H4 (cell line): ENCODE data around the gene IER3. TPM values are rescaled to one million over a fixed set of nuclear protein-coding genes. Genes with fewer than 3 reads are reported as not detected.
"Not testable (repeated sequence)": the region's sequence is repeated elsewhere in the genome, so short reads cannot be mapped to it uniquely, and the experiment has no call there.

ENCODE experiments used
- DNase-seq: peaks from one replicate; pipeline ENCODE4 v3.0.0-alpha.2; 2015; ENCODE audit warnings: low spot score
- total RNA-seq: library from RNA; depleted of rRNA; stranded (reverse); fragments of >200 nt; shearing (Covaris generic); gene quantifications from 2 replicates; pipeline ENCODE4 v1.2.3, GENCODE V29; 2014

The IER3 gene
- total RNA-seq, 1 experiment from 2014 or later = 53.1 TPM

DNA sequence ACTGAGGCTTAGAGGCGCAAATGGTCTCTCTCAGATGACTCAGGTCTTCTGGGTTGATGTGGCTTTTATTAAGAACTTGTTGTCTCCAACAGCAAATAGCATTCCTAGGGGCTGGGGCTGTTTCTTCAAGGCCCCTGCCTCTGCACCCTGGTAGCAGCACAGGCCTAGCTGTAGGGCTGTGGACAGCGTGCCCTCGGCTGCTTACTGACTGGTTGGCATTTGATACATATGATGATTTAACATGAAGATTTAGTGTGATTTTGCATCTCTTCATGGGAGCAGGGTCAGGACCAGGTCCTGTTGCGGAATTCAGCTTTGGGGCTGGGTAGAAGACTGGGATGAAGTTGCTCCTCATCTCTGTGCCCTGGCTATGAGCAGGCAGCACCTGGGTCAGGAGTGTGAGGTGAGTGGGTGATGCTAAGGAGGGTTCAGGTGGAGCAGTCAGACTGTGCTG is 24.3 kb upstream of the IER3 start:
- no peak for DNase-seq

DNA sequence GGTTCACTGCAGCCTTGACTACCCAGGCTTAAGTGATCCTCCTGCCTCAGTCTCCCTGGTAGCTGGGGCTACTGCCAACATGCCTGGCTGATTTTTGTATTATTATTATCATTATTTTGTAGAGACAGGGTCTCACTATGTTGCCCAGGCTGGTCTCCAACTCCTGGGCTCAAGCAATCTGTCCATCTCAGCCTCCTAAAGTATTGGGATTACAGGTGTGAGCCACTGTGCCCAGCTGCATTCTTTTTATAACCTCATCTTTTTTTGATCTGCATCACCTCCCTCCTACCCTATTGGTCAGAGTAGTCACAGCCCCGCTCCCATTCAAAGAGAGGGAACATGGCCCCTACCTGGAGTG is 23.6 kb upstream of the IER3 start:
- DNase-seq = no peak

GRCh38 chr6:30767158-30767943 is 23.0 kb upstream of the IER3 start:
- DNase-seq = no peak

- DNase-seq = no peak
Measured at GRCh38 chr6:30766461-30767157, 22.3 kb upstream of the IER3 start.

- not testable (repeated sequence) for DNase-seq
Measured at GRCh38 chr6:30765495-30765894, 21.1 kb upstream of the IER3 start.

GRCh38 chr6:30764490-30765043 is 20.2 kb upstream of the IER3 start:
- DNase-seq = not testable (repeated sequence)

DNA sequence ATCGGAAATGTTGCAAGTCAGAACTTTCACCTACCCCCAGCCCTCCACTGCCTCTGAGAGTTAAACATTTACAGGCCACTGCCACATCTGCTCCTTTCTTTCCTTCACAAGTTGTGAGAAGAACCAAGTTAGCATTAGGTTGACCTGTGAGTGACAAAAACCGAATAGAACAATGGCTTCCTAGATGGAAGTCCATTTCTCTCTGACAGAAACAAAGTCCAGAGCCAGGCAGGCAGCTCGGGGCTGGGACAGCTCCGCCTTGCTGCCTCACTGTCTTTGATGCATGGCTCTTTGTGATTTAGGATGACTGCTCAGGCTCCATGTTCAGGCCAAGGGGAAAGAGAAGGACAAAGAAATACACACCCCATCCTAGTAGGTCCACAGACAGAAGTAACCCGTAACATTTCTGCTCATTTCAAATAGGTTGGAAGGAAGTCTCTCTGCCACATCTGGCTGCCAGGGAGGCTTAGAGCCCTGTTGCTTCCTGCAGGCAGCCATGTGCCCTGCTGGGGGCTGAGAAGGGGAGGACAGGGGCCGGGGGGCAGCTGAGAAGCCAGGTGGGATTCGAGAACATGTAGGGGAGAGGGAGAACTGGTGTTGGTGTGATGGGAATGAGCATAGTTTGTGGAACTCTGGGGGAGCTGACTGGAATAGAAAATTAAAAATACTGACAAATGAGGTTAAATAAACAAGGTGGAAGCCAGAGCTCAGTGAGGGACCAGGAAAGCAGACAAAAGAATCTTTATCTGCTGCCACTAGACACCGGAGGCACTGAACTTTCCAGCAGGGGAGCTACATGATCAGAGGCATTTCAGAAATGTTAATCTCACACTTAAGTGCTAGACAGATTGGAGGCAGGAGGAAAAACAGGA is 19.5 kb upstream of the IER3 start:
- peak; percentile 80 for DNase-seq

- DNase-seq = no peak
Measured at GRCh38 chr6:30763155-30763617, 18.8 kb upstream of the IER3 start.

DNA sequence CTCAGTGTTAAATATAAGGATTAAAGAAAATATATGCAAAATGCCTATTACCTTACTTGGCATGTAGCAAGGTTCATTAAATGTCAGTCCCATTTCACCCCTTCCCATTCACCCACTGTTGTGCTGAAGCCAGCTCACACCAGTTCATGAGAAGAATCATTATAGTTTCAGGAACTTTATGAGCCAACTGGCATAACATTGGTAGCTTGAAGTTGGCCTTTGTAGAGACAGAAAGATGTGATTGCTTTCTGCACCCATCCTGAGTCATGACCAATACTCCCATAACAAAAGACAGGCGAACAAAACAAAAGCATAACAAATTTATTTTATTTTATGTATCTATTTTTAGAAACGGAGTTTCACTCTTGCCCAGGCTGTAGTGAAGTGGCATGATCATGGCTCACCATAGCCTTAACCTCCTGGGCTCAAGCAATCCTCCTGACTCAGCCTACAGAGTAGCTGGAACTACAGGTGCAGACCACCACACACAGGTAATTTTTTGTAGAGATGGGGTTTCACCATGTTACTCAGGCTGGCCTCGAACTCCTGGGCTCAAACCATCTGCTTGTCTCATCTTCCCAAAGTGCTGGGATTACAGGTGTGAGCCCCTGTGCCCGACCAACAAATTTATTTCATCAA is 17.6 kb upstream of the IER3 start:
- no peak for DNase-seq

- DNase-seq = no peak
Measured at GRCh38 chr6:30760549-30760948, 16.2 kb upstream of the IER3 start.

GRCh38 chr6:30759575-30760239 is 15.4 kb upstream of the IER3 start:
- peak; percentile 73 for DNase-seq

GRCh38 chr6:30757261-30757904 is 13.0 kb upstream of the IER3 start:
- DNase-seq = no peak

- not testable (repeated sequence) for DNase-seq
Measured at GRCh38 chr6:30756405-30757003, 12.2 kb upstream of the IER3 start.

DNA sequence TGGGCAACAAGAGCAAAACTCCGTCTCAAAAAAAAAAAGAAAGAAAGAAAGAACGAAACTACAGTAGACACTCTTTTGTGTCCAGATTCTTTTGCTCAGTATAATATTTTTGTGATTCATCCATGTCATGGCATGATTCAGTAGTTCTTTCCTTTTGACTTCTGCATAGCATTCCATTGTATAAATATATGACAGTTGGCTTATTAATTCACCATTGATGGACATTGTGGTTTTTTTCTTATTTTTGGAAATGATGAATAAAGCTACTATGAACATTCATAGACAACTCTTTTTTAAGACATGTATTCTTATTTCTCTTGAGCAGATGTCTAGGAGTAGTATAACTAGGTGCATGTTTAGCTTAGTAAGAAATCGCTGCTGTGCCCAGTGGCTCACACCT is 10.3 kb upstream of the IER3 start:
- DNase-seq = no peak

GRCh38 chr6:30752157-30752927 is 8.0 kb upstream of the IER3 start:
- peak; percentile 99 for DNase-seq

DNA sequence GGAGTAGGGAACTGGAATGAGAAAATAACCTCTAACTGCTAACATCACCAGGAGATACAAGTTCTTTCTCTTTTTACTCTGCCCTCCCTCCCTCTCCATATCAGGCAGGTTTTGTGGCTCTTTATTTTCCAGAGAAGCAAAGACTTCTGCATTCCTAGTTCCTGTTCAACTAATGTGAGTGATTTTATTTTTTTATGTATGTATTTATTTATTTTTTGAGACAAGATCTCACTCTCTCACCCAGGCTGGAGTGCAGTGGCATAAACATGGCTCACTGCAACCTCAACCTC is 6.0 kb upstream of the IER3 start:
- DNase-seq = no peak

GRCh38 chr6:30749554-30750378 is 5.4 kb upstream of the IER3 start:
- DNase-seq = no peak

DNA sequence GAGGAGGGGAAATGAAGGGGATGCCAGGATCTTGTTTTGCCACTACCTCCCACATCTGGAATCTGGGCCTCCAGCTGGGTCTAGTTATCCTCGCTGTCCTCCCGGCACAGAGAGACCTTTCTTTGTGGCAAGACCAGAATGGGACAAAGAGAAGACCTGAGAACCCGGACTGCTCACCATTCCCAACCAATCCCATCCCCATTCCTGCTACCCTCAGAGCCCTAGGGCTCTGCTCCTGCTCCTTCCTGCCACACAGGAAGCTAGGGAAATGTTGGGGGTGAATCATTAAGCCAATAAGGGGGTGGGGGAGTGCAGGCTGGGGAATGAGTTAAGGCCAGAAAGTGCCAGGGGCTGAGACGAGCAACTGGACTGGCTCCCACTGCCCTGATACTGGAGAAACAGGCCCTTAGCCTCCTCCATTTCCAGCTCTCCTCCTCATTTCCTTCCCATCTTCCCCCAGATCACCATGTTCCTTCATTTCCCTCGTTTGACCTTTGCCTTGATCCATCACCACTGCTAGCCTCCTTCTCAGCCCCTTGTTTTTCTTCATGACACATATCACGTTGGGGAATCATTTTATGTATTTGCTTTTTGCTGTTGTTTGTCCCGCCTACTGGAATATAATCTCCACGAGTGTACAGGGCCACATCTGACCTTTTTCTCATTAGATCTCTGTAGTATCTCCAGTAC is 4.6 kb upstream of the IER3 start:
- no peak for DNase-seq
